Astrocyte (in vitro differentiated cells and primary cell): ENCODE data around the gene CCR2.

Experiments used
- CTCF ChIP-seq: IDR thresholded peaks from 2 replicates; pipeline ENCODE4 v1.5.1; 2011; ENCODE audit warnings: low read depth, mild to moderate bottlenecking, inconsistent platforms, low read length, moderate library complexity; ENCODE audit not compliant: insufficient read depth
- EZH2 ChIP-seq: IDR thresholded peaks from 2 replicates; pipeline ENCODE4 v1.6.1; 2012; ENCODE audit warnings: mild to moderate bottlenecking, low read length, inconsistent platforms; ENCODE audit not compliant: insufficient read depth

- TF ChIP-seq CTCF (no peak), EZH2 (no peak)
Observed at GRCh38 chr3:46374755-46375154, 20.8 kb downstream of the CCR2 start.
